ENCODE data around the gene VAPB.

VAPB gene

GRCh38 chr20:58466095-58466708, 77.2 kb downstream of the VAPB start:
- no peak for DNase-seq

DNA sequence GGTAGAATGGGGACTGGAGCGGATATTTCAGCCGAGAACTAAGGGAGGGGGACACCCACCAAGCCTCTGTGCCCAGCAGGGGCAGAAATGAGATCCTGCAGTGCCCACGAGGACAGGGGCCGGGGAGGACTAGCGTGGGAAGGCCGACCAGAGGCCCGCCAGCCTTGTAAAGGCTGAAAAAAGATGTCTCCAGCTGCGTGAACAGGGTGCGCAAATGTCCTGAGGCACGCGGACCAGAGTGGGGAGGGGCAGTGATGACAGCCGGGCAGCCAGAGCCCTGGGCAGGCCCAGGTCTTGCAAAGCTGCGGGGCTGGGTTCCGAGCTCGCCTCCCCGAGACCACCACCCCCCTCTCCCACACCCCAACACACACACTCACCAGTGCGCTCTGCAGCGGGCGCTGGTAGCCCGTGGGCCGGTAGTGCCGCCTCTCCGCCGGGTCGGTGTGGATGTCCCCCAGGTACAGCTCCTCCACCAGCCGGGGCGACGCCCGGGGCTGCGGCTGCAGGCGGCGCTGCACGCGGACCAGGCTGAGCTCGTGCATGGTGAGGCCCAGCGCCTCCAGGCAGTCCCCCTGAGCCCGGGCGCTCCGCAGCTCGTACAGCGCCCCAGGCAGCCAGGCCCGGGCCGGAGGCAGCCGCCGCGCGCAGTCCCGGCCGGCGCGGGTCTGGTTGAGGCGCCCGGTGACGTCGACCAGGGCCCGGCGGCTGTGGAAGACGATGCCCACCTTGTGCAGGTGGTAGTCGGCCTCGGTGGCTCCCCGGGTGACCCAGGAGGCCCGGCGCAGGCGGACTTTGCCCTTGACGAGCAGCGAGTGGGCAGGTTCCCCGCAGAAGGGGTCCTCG, 77.9 kb downstream of the VAPB start:
- no peak for DNase-seq

DNA sequence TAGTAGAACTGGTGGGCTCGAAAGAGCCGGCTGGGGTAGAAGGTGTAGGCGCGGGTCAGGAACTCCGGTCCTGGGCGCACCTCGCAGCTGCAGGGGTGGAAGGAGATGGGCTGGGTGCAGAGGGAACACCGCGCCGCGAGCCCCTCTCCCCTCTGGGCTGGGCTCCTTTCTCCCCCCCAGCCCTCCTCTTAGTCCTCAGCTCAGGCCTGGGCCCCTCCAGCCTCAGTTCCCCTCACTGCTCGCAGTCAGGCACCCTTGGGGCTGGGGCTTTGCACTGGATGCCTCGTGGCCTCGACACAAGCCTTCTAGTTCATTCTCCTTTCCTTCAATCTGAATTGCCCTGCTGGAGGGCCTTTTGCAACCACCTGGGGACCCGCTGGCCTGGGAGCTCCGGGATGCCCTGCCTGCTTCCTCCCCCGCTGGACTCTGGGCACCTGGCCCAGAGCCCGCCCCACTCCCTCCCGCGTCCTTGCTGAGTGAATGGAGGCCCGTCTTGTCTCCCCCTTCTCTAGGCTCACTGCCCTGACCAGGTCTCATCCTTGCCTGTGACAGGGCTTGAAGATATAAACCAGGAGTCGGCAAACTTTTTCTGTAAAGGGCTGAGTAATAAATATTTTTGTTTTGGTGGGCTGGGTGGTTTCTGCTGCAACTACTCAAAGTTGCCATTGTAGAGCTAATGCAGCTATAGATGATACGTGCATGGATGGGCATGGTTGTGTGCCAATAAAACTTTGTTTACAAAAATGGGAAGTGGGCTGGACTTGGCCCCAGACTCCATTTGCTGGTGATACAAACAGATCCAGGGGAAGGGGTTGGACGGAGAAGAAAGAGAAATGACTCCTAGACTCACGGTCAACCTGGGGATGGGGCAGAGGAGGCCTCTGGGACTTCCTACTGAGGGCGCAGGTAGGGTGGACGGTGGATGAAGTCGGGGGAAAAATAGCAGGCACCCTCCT, 78.8 kb downstream of the VAPB start:
- DNase-seq, result no peak

GRCh38 chr20:58469616-58470015, 80.6 kb downstream of the VAPB start:
- DNase-seq, result no peak

- no peak for DNase-seq
Measured at GRCh38 chr20:58470336-58471192, 81.5 kb downstream of the VAPB start.

- DNase-seq, result no peak
Measured at GRCh38 chr20:58471193-58472164, 82.5 kb downstream of the VAPB start.

GRCh38 chr20:58472273-58473018, 83.4 kb downstream of the VAPB start:
- no peak for DNase-seq

GRCh38 chr20:58473453-58474425, 84.7 kb downstream of the VAPB start:
- DNase-seq, result no peak

- DNase-seq, result no peak
Measured at GRCh38 chr20:58475466-58475865, 86.4 kb downstream of the VAPB start.

DNA sequence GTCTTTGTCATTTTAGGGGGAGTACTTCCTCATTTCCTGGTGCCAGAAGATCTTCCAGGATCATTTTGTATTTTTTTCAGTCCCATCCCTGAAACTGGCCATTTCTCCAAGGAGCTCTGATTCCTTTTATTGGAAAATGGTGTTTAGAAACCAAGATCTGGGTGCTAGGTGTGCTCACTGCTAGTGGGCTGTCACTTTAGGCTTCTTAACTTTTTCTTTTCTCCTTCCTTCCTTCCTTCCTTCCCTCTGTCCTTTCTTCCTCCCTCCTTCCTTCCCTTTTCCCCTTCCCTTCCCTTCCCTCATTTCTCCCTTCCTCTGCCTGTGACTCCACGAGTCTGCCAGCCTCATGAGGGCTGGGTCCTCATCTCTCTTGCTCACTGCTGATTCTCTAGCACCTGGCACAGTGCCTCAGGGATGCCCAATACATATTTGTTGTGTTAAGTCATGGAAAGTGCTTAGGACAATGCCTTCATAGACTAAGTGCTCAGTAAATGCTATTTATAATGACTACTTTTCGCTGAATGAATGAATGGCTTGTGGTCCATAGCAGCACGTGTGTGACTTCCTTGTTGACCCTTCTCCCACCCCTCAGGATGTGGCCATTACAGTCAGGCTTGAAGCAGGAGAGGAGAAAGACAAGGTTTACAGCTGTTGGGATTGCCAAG, 89.2 kb downstream of the VAPB start:
- DNase-seq, result no peak

DNA sequence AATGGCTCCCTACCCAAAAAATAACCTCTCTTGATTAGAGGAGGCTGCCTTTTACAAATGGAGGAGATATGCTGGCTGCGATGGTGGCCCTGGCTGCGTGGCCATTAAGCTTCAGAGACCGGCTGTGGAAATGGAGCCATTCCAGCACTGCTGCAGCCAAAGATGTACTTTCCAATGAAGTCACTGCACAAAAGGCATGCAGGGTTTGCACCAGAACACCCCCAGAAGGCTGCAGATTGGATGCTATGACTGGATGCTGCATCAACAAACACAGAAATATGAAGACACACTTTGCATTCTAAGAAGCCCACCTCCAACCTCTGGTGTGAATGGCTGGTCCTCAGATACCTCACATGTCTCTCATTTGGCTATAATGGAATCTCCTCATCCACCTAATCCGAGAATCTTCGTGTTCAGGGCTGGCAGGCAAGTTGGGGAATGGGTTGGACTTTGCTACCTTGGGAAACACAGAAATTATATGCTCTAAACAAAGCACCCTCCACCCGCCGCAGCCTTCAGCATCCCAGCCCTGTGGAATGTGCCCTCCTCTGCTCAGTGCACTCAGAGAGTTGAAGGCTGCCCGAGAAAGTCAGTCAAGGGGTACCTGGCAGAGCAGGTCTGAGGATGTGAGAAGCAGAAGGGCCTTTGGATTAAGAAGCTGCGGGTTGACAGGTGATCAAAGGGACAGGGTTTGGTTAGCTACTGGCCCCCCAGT, 90.9 kb downstream of the VAPB start:
- no peak for DNase-seq

GRCh38 chr20:58480551-58481336, 91.7 kb downstream of the VAPB start:
- DNase-seq, result no peak

DNA sequence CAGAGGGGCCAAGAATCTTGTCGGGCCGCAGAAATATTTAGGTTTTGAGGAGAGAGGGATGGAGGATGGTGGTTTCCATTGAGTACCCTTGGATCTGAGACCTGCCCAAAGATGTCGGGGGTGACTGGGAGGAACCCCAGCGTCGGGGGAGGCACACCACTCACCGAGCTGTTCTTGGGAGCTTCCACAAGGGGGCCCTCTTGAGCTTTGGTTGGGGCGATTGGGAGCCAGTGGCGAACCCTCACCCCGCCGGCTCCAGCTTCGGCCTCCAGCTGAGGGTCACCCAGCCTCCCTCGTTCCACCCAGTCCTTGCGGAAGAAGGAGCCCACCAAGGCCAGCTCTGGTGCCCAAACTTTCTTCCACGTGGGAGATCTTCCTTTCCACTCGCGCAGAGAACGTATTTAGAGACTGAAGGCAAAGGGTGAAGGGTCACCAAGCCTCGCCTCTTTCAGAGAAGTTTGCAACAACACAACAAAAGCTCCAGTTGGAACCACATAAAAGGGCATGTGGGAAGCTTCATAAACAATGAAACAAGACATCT, 92.5 kb downstream of the VAPB start:
- peak; percentile 58 for DNase-seq

- peak; percentile 3 for DNase-seq
Measured at GRCh38 chr20:58482416-58482815, 93.4 kb downstream of the VAPB start.

GRCh38 chr20:58483051-58483450, 94.0 kb downstream of the VAPB start:
- DNase-seq, result no peak

DNA sequence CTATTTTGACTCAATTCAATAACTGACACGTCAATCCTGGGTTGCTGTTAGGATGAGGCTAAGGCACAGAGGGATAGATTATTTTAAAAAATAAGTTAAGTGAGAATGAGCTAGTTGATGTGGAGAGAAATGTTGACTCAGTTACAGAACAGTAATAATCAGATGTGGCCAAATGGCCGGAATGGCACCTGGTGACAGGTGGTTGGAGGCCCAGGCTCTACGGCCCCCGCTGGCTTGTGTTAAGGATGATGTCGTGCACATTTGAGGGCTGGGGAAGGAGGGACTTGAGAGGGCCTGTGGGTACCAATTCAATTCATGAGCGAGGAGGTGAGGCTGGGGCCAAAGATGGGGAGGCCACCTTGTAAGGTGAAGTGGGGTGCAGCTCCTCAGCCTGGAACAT, 94.4 kb downstream of the VAPB start:
- no peak for DNase-seq

GRCh38 chr20:58485393-58485792, 96.4 kb downstream of the VAPB start:
- no peak for DNase-seq

All from hematopoietic multipotent progenitor cell treated with erythropoietin and hydrocortisone succinate and interleukin-3 and kit ligand, for 4 days (in vitro differentiated cells).